CD14-positive monocyte (primary cell): Measurements from ENCODE around the gene PVR. TPM values are rescaled to one million over a fixed set of nuclear protein-coding genes. Genes with fewer than 3 reads are reported as not detected.

ENCODE experiments used
- DNase-seq, 3 donors: peaks; one replicate each; pipeline ENCODE4 v3.0.0-alpha.2; 2011 to 2022
- H2AFZ ChIP-seq: 2 replicates; pipeline ENCODE4 v1.6.0; 2012; ENCODE audit warnings: mild to moderate bottlenecking, low read depth, low read length, inconsistent platforms; ENCODE audit not compliant: insufficient read depth, poor library complexity, severe bottlenecking
- H3K27ac ChIP-seq, 2 donors: 1 replicate in 1 of 2; 2 replicates in 1 of 2; pipeline ENCODE4 v1.5.1; 2012 to 2013; ENCODE audit warnings: low read length in 2 of 2, control low read depth in 1 of 2, inconsistent platforms in 1 of 2, low read depth in 1 of 2, mild to moderate bottlenecking in 1 of 2
- H3K27me3 ChIP-seq, 2 donors: one replicate each; pipeline versions ENCODE4 v1.6.0 to v1.6.1; 2011 to 2013; ENCODE audit warnings: low read length in 2 of 2; ENCODE audit not compliant: control insufficient read depth in 2 of 2, insufficient read depth in 2 of 2
- H3K36me3 ChIP-seq, 2 donors: replicated peaks in 1 of 2; 1 replicate in 1 of 2; 2 replicates in 1 of 2; pipeline versions ENCODE4 v1.5.1 to v1.6.1; 2012 to 2013; ENCODE audit warnings: low read length in 2 of 2, control low read depth in 1 of 2, inconsistent platforms in 1 of 2, mild to moderate bottlenecking in 1 of 2; ENCODE audit not compliant: insufficient read depth in 2 of 2, control insufficient read depth in 1 of 2
- H3K4me1 ChIP-seq, 2 donors: 1 replicate in 1 of 2; 2 replicates in 1 of 2; pipeline versions ENCODE4 v1.5.1 to v1.6.1; 2012 to 2013; ENCODE audit warnings: low read length in 2 of 2, control low read depth in 1 of 2, inconsistent platforms in 1 of 2, mild to moderate bottlenecking in 1 of 2, moderate library complexity in 1 of 2; ENCODE audit not compliant: insufficient read depth in 2 of 2, control insufficient read depth in 1 of 2
- H3K4me2 ChIP-seq: replicated peaks from 2 replicates; pipeline ENCODE3; 2012; ENCODE audit warnings: low read length, moderate library complexity, mild to moderate bottlenecking; ENCODE audit not compliant: poor library complexity, severe bottlenecking; ENCODE audit errors: extremely low read depth
- H3K4me3 ChIP-seq, 3 experiments: fragments of 200-600 bp in 1 of 3; sonication (generic) in 1 of 3; replicated peaks in 1 of 3; 1 replicate in 2 of 3; 2 replicates in 1 of 3; pipeline ENCODE4 v1.5.1; 2011 to 2013; ENCODE audit warnings: low read length in 3 of 3, mild to moderate bottlenecking in 3 of 3, control low read depth in 2 of 3, low read depth in 2 of 3, inconsistent platforms in 1 of 3, moderate library complexity in 1 of 3
- H3K79me2 ChIP-seq: 2 replicates; pipeline ENCODE4 v1.6.0; 2012; ENCODE audit warnings: mild to moderate bottlenecking, control low read depth, inconsistent platforms, low read length, moderate library complexity; ENCODE audit not compliant: insufficient read depth
- H3K9ac ChIP-seq: 2 replicates; pipeline ENCODE4 v1.6.0; 2017; ENCODE audit warnings: low read length, mild to moderate bottlenecking; ENCODE audit not compliant: insufficient read depth, poor library complexity, severe bottlenecking
- H3K9me3 ChIP-seq, 2 donors: replicated peaks in 1 of 2; 1 replicate in 1 of 2; 2 replicates in 1 of 2; pipeline versions ENCODE4 v1.5.1 to v1.6.1; 2012 to 2013; ENCODE audit warnings: low read length in 2 of 2, control low read depth in 1 of 2; ENCODE audit not compliant: control insufficient read depth in 1 of 2, insufficient read depth in 1 of 2
- H4K20me1 ChIP-seq: 2 replicates; pipeline ENCODE4 v1.6.0; 2012; ENCODE audit warnings: mild to moderate bottlenecking, low read length, control low read depth, moderate library complexity; ENCODE audit not compliant: insufficient read depth
- H3K27ac Mint-ChIP-seq, 7 donors: one replicate each; pipeline ENCODE4 v1.8.0; 2020; ENCODE audit warnings: mild to moderate bottlenecking in 7 of 7, mixed read lengths in 7 of 7, moderate library complexity in 6 of 7, inconsistent platforms in 2 of 7
- H3K27me3 Mint-ChIP-seq, 3 donors: one replicate each; pipeline ENCODE4 v1.8.0; 2021 to 2022; ENCODE audit warnings: low read depth in 3 of 3, mild to moderate bottlenecking in 3 of 3, mixed read lengths in 3 of 3, moderate library complexity in 3 of 3, inconsistent platforms in 1 of 3
- H3K36me3 Mint-ChIP-seq, 2 donors: one replicate each; pipeline ENCODE4 v1.8.0; 2020; ENCODE audit warnings: mixed read lengths in 2 of 2, inconsistent platforms in 1 of 2, mild to moderate bottlenecking in 1 of 2
- H3K4me1 Mint-ChIP-seq: one replicate; pipeline ENCODE4 v1.8.0; 2020; ENCODE audit warnings: mild to moderate bottlenecking, mixed read lengths
- H3K4me3 Mint-ChIP-seq, 2 donors: one replicate each; pipeline ENCODE4 v1.8.0; 2020; ENCODE audit warnings: mild to moderate bottlenecking in 2 of 2, mixed read lengths in 2 of 2, moderate library complexity in 1 of 2
- H3K9me3 Mint-ChIP-seq, 7 donors: one replicate each; pipeline ENCODE4 v1.8.0; 2020 to 2022; ENCODE audit warnings: mixed read lengths in 7 of 7, mild to moderate bottlenecking in 6 of 7, moderate library complexity in 6 of 7, inconsistent platforms in 2 of 7
- CTCF ChIP-seq: fragments of 200-600 bp; IDR thresholded peaks from one replicate; pipeline ENCODE4 v1.8.0; 2022; ENCODE audit warnings: antibody characterized with exemption, mild to moderate bottlenecking
- WGBS: methylation state at CpG from one replicate; pipeline ENCODE4 v1.1.5; 2013; ENCODE audit warnings: missing lambda C conversion rate; ENCODE audit not compliant: insufficient coverage; 5-methylcytosine and 5-hydroxymethylcytosine counted together
- intact Hi-C, 2 donors: fragments of 100-400 bp; cut with micrococcal nuclease; formaldehyde crosslinking; loops; one replicate each; pipeline versions ENCODE4 v1.15.0 to v1.15.1; 2023
- polyA plus RNA-seq, 3 donors: library from polyadenylated mRNA; depleted of rRNA in 1 of 3; unstranded in 2 of 3; stranded (reverse) in 1 of 3; fragments of 300-500 nt in 2 of 3; fragments of >200 nt in 1 of 3; fragmentation: Illumina TruSeq in 2 of 3; gene quantifications; 1 replicate in 2 of 3; 2 replicates in 1 of 3; pipeline ENCODE4 v1.2.3, GENCODE V29; 2012 to 2021

Gene PVR
- polyA plus RNA-seq, 3 donors = 10.1 to 20.2 (median 12.9) TPM

- H3K9me3 ChIP-seq = no peaks in the 10 kb centered on the region
- no CpG with 5 or more reads among the region's 1 CpG for WGBS
- H4K20me1 ChIP-seq = peaks cover 14% of the 10 kb centered on the region
- H3K27ac ChIP-seq = no peak overlapping the region
- peaks cover 18% of the 10 kb centered on the region for H3K4me1 Mint-ChIP-seq
- H3K36me3 ChIP-seq = peaks cover 0 to 4% of the 10 kb centered on the region in 2 donors
- no peak overlapping the region for H3K4me3 ChIP-seq
- peaks cover 10 to 16% of the 10 kb centered on the region in 2 donors for H3K4me1 ChIP-seq
- H3K27me3 Mint-ChIP-seq = peaks cover 3 to 10% (median 6%) of the 10 kb centered on the region in 3 donors
- H3K4me2 ChIP-seq = no peak overlapping the region
- no peak overlapping the region for H3K9ac ChIP-seq
- H3K79me2 ChIP-seq = peaks cover 6% of the 10 kb centered on the region
- intact Hi-C loops = no loop called here
- DNase-seq = no peak
- no peaks in the 10 kb centered on the region for H3K27me3 ChIP-seq
- TF ChIP-seq CTCF = no peak
- H3K4me3 Mint-ChIP-seq = peak overlapping the region; percentile 20 to 28
- no peak overlapping the region for H2AFZ ChIP-seq
- H3K36me3 Mint-ChIP-seq = peaks cover 11 to 14% of the 10 kb centered on the region in 2 donors
- no peak overlapping the region for H3K27ac Mint-ChIP-seq
- H3K9me3 Mint-ChIP-seq = no peaks in the 10 kb centered on the region
Observed at GRCh38 chr19:44642377-44642776, 1.3 kb upstream of the PVR start.

- Mint-ChIP-seq H3K27me3 (peaks cover 3 to 10% (median 6%) of the 10 kb centered on the region in 3 donors), H3K9me3 (no peaks in the 10 kb centered on the region), H3K4me3 (peak overlapping the region; percentile 91 to 95), H3K36me3 (peaks cover 23 to 33% of the 10 kb centered on the region in 2 donors), H3K27ac (peak overlapping the region; percentile 42 to 85 (median 71)), H3K4me1 (peaks cover 23% of the 10 kb centered on the region)
- peak overlapping the region in 1 of 2 donors; percentile 65 for H3K27ac ChIP-seq
- TF ChIP-seq CTCF = no peak
- peak overlapping the region; percentile 65 to 78 (median 67) for H3K4me3 ChIP-seq
- H3K79me2 ChIP-seq = peaks cover 6% of the 10 kb centered on the region
- H2AFZ ChIP-seq = peak overlapping the region; percentile 91
- H3K36me3 ChIP-seq = peaks cover 14 to 18% of the 10 kb centered on the region in 2 donors
- intact Hi-C loops = no loop called here
- H4K20me1 ChIP-seq = peaks cover 30% of the 10 kb centered on the region
- H3K27me3 ChIP-seq = no peaks in the 10 kb centered on the region
- H3K9me3 ChIP-seq = no peaks in the 10 kb centered on the region
- peak in 1 of 3 donors; percentile 43 for DNase-seq
- H3K4me2 ChIP-seq = peak overlapping the region; percentile 94
- H3K9ac ChIP-seq = peak overlapping the region; percentile 81
- 0% methylated on average over 4 of the region's 13 CpGs for WGBS
- H3K4me1 ChIP-seq = peaks cover 10 to 15% of the 10 kb centered on the region in 2 donors
Observed at GRCh38 chr19:44644402-44645016, 799 bp downstream of the PVR start.
